RCC 7860 (cell line): ENCODE results near the gene EEF1A2.

Experiments used
- DNase-seq: peaks from one replicate; pipeline ENCODE4 v3.0.0-alpha.2; 2015; ENCODE audit warnings: low spot score
- FAIRE-seq: peaks from 2 replicates; lab custom pipeline; 2012; peaks lifted over from hg19 to GRCh38; lab: Jason Lieb, UNC

Gene EEF1A2

GRCh38 chr20:63471981-63472831, 26.7 kb downstream of the EEF1A2 start, which contains the start of gene KCNQ2:
Gene KCNQ2, minus strand, starts transcription at chr20:63472655. Its CDS starts 192 bp downstream, at chr20:63472463.
- no peak for FAIRE-seq
- DNase-seq: no peak

- FAIRE-seq (no peak), DNase-seq (no peak)
Measured at GRCh38 chr20:63471717-63471980, 27.2 kb downstream of the EEF1A2 start.

- FAIRE-seq (no peak), DNase-seq (no peak)
Measured at GRCh38 chr20:63471002-63471716, 27.7 kb downstream of the EEF1A2 start.

- FAIRE-seq (no peak), DNase-seq (no peak)
Measured at GRCh38 chr20:63470410-63470809, 28.5 kb downstream of the EEF1A2 start.

- DNase-seq: no peak
- no peak for FAIRE-seq
Measured at GRCh38 chr20:63469713-63470101, 29.2 kb downstream of the EEF1A2 start.

GRCh38 chr20:63469019-63469712, 29.7 kb downstream of the EEF1A2 start:
- FAIRE-seq (no peak), DNase-seq (no peak)

GRCh38 chr20:63468421-63468820, 30.5 kb downstream of the EEF1A2 start:
- FAIRE-seq: no peak

GRCh38 chr20:63467294-63468083, 31.4 kb downstream of the EEF1A2 start:
- DNase-seq: no peak
- no peak for FAIRE-seq

More at GRCh38 chr20:63468421-63468820, 30.5 kb downstream of the EEF1A2 start:
- no peak for DNase-seq

- no peak for DNase-seq
- no peak for FAIRE-seq
Measured at GRCh38 chr20:63466861-63467260, 32.0 kb downstream of the EEF1A2 start.

- no peak for DNase-seq
- no peak for FAIRE-seq
Measured at GRCh38 chr20:63466250-63466825, 32.5 kb downstream of the EEF1A2 start.

- DNase-seq (no peak), FAIRE-seq (no peak)
Measured at GRCh38 chr20:63465380-63466249, 33.3 kb downstream of the EEF1A2 start.

GRCh38 chr20:63464289-63464635, 34.6 kb downstream of the EEF1A2 start:
- FAIRE-seq: no peak

GRCh38 chr20:63463400-63464288, 35.2 kb downstream of the EEF1A2 start:
- DNase-seq (no peak), FAIRE-seq (no peak)

More at GRCh38 chr20:63464289-63464635, 34.6 kb downstream of the EEF1A2 start:
- no peak for DNase-seq

- no peak for FAIRE-seq
- DNase-seq: no peak
Measured at GRCh38 chr20:63462244-63462643, 36.6 kb downstream of the EEF1A2 start.

GRCh38 chr20:63461104-63461763, 37.6 kb downstream of the EEF1A2 start:
- DNase-seq (no peak), FAIRE-seq (no peak)

- FAIRE-seq: no peak
- no peak for DNase-seq
Measured at GRCh38 chr20:63459070-63459380, 39.9 kb downstream of the EEF1A2 start.

GRCh38 chr20:63458170-63459069, 40.5 kb downstream of the EEF1A2 start:
- no peak for FAIRE-seq
- no peak for DNase-seq
